ENCODE data around the gene C11orf24. TPM values are rescaled to one million over a fixed set of nuclear protein-coding genes. Genes with fewer than 3 reads are reported as not detected.

C11orf24 gene
- total and polyA plus RNA-seq, 10 of the 15 experiments (the other 5 are each of a cell fraction or from before 2014, with no cell fraction given) = 4.3 to 104 (median 41.4) TPM

DNA sequence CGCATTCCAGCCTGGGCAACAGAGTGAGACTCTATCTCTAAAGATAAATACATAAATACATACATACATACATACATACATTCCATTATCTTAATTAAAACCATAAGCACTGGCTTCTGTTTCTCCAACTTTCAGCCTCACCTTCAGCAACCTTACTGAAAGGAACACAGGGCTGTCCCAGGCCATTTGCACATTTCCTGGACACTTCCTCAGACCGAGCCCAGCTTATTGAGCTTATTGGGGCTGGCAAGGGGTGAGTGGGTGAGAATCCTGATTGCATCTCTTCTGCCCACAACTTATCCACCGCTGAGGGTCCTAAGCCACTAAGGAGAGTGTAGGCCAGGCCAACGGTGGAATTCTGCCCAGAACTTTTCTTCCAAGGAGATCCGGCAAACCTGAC lies 24.2 kb upstream of the C11orf24 start (continued):
- TF ChIP-seq MYC (IDR thresholded peaks at IDR 0.05; ENCODE audit: insufficient read depth, insufficient read length, insufficient replicate concordance, low read length, severe bottlenecking) (no peak), FOXM1 (IDR thresholded peaks at IDR 0.05; ENCODE audit: low read depth, low read length) (no peak), ZNF687 (IDR thresholded peaks at IDR 0.05) (no peak), STAT1 (conservative IDR thresholded peaks at IDR 0.05) (no peak), BRCA1 (IDR thresholded peaks at IDR 0.05; ENCODE audit: low read depth, low read length) (no peak), BCL11A (IDR thresholded peaks at IDR 0.05; ENCODE audit: low read depth, low read length) (no peak), SRF (IDR thresholded peaks at IDR 0.05; ENCODE audit: low read depth in 2 of 2, low read length in 2 of 2) (no peak), ATF7 (IDR thresholded peaks at IDR 0.05; ENCODE audit: low read depth) (no peak)

DNA sequence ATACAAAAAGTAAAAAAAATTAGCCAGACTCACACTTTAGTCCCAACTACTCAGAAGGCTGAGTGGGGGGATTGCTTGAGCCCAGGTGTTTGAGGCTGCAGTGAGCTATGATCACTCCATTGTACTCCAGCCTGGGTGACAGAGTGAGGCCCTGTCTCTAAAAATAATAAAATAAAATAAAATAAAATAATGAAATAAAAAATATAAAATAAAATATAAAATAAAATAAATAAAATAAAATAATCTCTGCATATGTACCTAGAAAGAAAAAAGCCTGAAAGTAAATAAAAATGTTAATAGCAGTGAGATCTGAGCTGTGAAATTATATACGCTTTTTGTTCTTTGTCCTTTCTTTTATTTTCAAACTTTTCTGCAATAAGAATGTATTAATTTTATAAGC lies 23.5 kb upstream of the C11orf24 start:
- no peak overlapping the region for H3K4me3 ChIP-seq
- no peak overlapping the region for H2AFZ ChIP-seq (ENCODE audit: control insufficient read depth, low read depth, low read length)
- intact Hi-C loops (cut with micrococcal nuclease; ENCODE audit: unreplicated experiment) = loop anchor here (5.0 kb wide), 2 partner anchors 87 to 152 kb away; no protein-coding TSS in a partner anchor
- WGBS (ENCODE audit: insufficient coverage, insufficient replicate concordance, low lambda C conversion rate, missing lambda C conversion rate) = 91% methylated on average over 1 of the region's 1 CpG
- DNase-seq (ENCODE audit: low read depth, low spot score) = no peak
- no peaks in the 10 kb centered on the region for H3K27me3 ChIP-seq (replicated peaks in 1 of 2; ENCODE audit: control insufficient read depth in 2 of 2, insufficient read depth in 2 of 2, low read length in 1 of 2)
- no peaks in the 10 kb centered on the region for H3K79me2 ChIP-seq (ENCODE audit: control insufficient read depth, insufficient read depth, low read length)
- H3K9ac ChIP-seq (ENCODE audit: control insufficient read depth, insufficient read depth, low read length) = no peak overlapping the region
- H3K4me1 ChIP-seq (ENCODE audit: control insufficient read depth, insufficient read depth, low read length) = peaks cover 9% of the 10 kb centered on the region
- ChIA-PET CTCF (interaction anchor here (0.7 to 12.0 kb wide), 8 partner anchors 23 to 89 kb away, joined by 3 to 365 read pairs (median 40); partner anchors contain the start of gene C11orf24), SMC1A (ENCODE audit: uncharacterized antibody, unreplicated experiment) (interaction anchor here (1.5 to 7.9 kb wide), 4 partner anchors 16 to 43 kb away, joined by 6 to 134 read pairs (median 56); partner anchors contain the start of gene C11orf24), POLR2A (interaction anchor here (0.8 to 2.9 kb wide), 3 partner anchors 11 to 37 kb away, joined by 3 to 28 read pairs (median 12); partner anchors contain the start of gene C11orf24), RAD21 (ENCODE audit: unreplicated experiment) (interaction anchor here (1.0 to 9.7 kb wide), 6 partner anchors 13 to 90 kb away, joined by 3 to 186 read pairs (median 5); partner anchors contain the start of gene C11orf24)
- H3K27ac ChIP-seq (ENCODE audit: control insufficient read depth, insufficient read depth) = no peak overlapping the region
- no peak for FAIRE-seq
- in situ Hi-C loops (cut with MboI) = loop anchor here (5.0 kb wide), 1 partner anchor 38 kb away; no protein-coding TSS in a partner anchor
- no TSS peak for BruUV-seq (replicated peaks)
- H3K36me3 ChIP-seq (ENCODE audit: control insufficient read depth in 2 of 2, insufficient read depth in 2 of 2, low read length in 1 of 2) = no peaks in the 10 kb centered on the region
- peaks cover 3% of the 10 kb centered on the region; the same call in 2 of the 3 replicates for H3K9me3 ChIP-seq (replicated peaks; ENCODE audit: control insufficient read depth, insufficient read depth, low read length)
- H4K20me1 ChIP-seq (ENCODE audit: control insufficient read depth, insufficient read depth) = no peaks in the 10 kb centered on the region
- no peak overlapping the region for H3K4me2 ChIP-seq (ENCODE audit: control insufficient read depth, insufficient read depth)
- ATAC-seq = no peak
- TF ChIP-seq CREM (IDR thresholded peaks at IDR 0.05; ENCODE audit: low read depth) (no peak), WRNIP1 (IDR thresholded peaks at IDR 0.05; ENCODE audit: borderline replicate concordance, low read depth, low read length) (no peak), E4F1 (IDR thresholded peaks at IDR 0.05; ENCODE audit: borderline replicate concordance, partially characterized antibody) (no peak), JUND (IDR thresholded peaks at IDR 0.05; ENCODE audit: low read depth, low read length) (no peak), CBX3 (IDR thresholded peaks at IDR 0.05; ENCODE audit: borderline replicate concordance, low read depth) (no peak)
- TF ChIP-seq, protein P1, sequence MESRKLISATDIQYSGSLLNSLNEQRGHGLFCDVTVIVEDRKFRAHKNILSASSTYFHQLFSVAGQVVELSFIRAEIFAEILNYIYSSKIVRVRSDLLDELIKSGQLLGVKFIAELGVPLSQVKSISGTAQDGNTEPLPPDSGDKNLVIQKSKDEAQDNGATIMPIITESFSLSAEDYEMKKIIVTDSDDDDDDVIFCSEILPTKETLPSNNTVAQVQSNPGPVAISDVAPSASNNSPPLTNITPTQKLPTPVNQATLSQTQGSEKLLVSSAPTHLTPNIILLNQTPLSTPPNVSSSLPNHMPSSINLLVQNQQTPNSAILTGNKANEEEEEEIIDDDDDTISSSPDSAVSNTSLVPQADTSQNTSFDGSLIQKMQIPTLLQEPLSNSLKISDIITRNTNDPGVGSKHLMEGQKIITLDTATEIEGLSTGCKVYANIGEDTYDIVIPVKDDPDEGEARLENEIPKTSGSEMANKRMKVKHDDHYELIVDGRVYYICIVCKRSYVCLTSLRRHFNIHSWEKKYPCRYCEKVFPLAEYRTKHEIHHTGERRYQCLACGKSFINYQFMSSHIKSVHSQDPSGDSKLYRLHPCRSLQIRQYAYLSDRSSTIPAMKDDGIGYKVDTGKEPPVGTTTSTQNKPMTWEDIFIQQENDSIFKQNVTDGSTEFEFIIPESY (IDR thresholded peaks at IDR 0.05) = no peak
